Measurements from ENCODE around the gene PANX2. TPM values are rescaled to one million over a fixed set of nuclear protein-coding genes. Genes with fewer than 3 reads are reported as not detected.

The PANX2 gene
- total and polyA plus RNA-seq, 2 of the 13 experiments (the other 11 are each of a cell fraction or from before 2014, with no cell fraction given): 0.15 to 1.1 TPM

- no peak for TF ChIP-seq REST (IDR thresholded peaks at IDR 0.05; ENCODE audit: borderline replicate concordance in 1 of 2, low read depth in 1 of 2, low read length in 2 of 2)
- no peak for TF ChIP-seq SMAD3 (CRISPR knock-in tag; IDR thresholded peaks at IDR 0.05)
- TF ChIP-seq ARNTL (CRISPR knock-in tag; IDR thresholded peaks at IDR 0.05): no peak
- peak; percentile 28; the same call in 1 of the 2 replicates for TF ChIP-seq TBX2 (CRISPR knock-in tag; IDR thresholded peaks at IDR 0.05; ENCODE audit: borderline replicate concordance)
- no peak for TF ChIP-seq ZNF326 (CRISPR knock-in tag; IDR thresholded peaks at IDR 0.05; ENCODE audit: borderline replicate concordance)
- no peak for TF ChIP-seq ZNF124 (CRISPR knock-in tag; IDR thresholded peaks at IDR 0.05)
- TF ChIP-seq EP300 (IDR thresholded peaks at IDR 0.05; ENCODE audit: low read depth in 2 of 2, low read length in 2 of 2): no peak
- no peak for TF ChIP-seq EP300 (CRISPR knock-in tag; IDR thresholded peaks at IDR 0.05; ENCODE audit: borderline replicate concordance)
- TF ChIP-seq ZNF136 (CRISPR knock-in tag; IDR thresholded peaks at IDR 0.05; ENCODE audit: low read depth): no peak
- TF ChIP-seq ZNF589 (CRISPR knock-in tag; conservative IDR thresholded peaks at IDR 0.05): no peak
- TF ChIP-seq ZNF605 (CRISPR knock-in tag; IDR thresholded peaks at IDR 0.05): no peak
- TF ChIP-seq ZBTB3 (CRISPR knock-in tag; IDR thresholded peaks at IDR 0.05; ENCODE audit: borderline replicate concordance, low read depth): no peak
- no peak for TF ChIP-seq DMTF1 (CRISPR knock-in tag; IDR thresholded peaks at IDR 0.05)
- no peak for TF ChIP-seq HMG20A (CRISPR knock-in tag; IDR thresholded peaks at IDR 0.05; ENCODE audit: borderline replicate concordance)
- no peak for TF ChIP-seq ZNF333 (CRISPR knock-in tag; IDR thresholded peaks at IDR 0.05; ENCODE audit: borderline replicate concordance)
- no peak for TF ChIP-seq NONO (IDR thresholded peaks at IDR 0.05)
- TF ChIP-seq NONO (CRISPR knock-in tag; conservative IDR thresholded peaks at IDR 0.05): 0 out of 2 replicates have a peak, but pooled peaks have one; percentile 31
- no peak for TF ChIP-seq PLSCR1 (CRISPR knock-in tag; IDR thresholded peaks at IDR 0.05; ENCODE audit: borderline replicate concordance)
- peak; percentile 39; the same call in 1 of the 2 replicates for TF ChIP-seq RAD21 (CRISPR knock-in tag; IDR thresholded peaks at IDR 0.05)
- peak; percentile 84 for TF ChIP-seq ZBTB33 (CRISPR knock-in tag; IDR thresholded peaks at IDR 0.05)
- no peak for TF ChIP-seq SMYD3 (CRISPR knock-in tag; IDR thresholded peaks at IDR 0.05)
- peak; percentile 26; the same call in 1 of the 2 replicates for TF ChIP-seq ZNF788 (CRISPR knock-in tag; IDR thresholded peaks at IDR 0.05; ENCODE audit: borderline replicate concordance)
Observed at GRCh38 chr22:50144005-50144614, 26.4 kb upstream of the PANX2 start (continued).

Data from HepG2 (cell line).